BLaER1 treated with 17β-estradiol and CSF1 and Interleukin-3, amounts not matched to agents 10 nM and 100 nM (cell line): ENCODE results near the gene EEF2K.

Source experiments
- H3K27ac ChIP-seq, 11 experiments: shearing (Covaris generic); formaldehyde crosslinking; 2 replicates each; pipeline ENCODE4 v1.8.1; 2022
- H3K27me3 ChIP-seq, 11 experiments: shearing (Covaris generic); formaldehyde crosslinking; 2 replicates each; pipeline ENCODE4 v1.8.1; 2022
- H3K36me3 ChIP-seq, 11 experiments: shearing (Covaris generic); formaldehyde crosslinking; 2 replicates each; pipeline ENCODE4 v1.8.1; 2022
- H3K4me1 ChIP-seq, 10 experiments: shearing (Covaris generic); formaldehyde crosslinking; 2 replicates each; pipeline ENCODE4 v1.8.1; 2022
- H3K4me2 ChIP-seq, 11 experiments: shearing (Covaris generic); formaldehyde crosslinking; 2 replicates each; pipeline ENCODE4 v1.8.1; 2022
- H3K4me3 ChIP-seq, 10 experiments: shearing (Covaris generic); formaldehyde crosslinking; 2 replicates each; pipeline ENCODE4 v1.8.1; 2022
- H3K9ac ChIP-seq, 11 experiments: shearing (Covaris generic); formaldehyde crosslinking; 2 replicates each; pipeline ENCODE4 v1.8.1; 2022
- H3K9me3 ChIP-seq, 11 experiments: shearing (Covaris generic); formaldehyde crosslinking; replicated peaks in 1 of 11; 2 replicates each; pipeline ENCODE4 v1.8.1; 2022
- H4K20me1 ChIP-seq, 11 experiments: shearing (Covaris generic); formaldehyde crosslinking; 2 replicates each; pipeline ENCODE4 v1.8.1; 2022
- Cebpa-rat ChIP-seq, 11 experiments: shearing (Covaris generic); IDR thresholded peaks; 2 replicates each; pipeline ENCODE4 v1.8.1; 2022

EEF2K gene

DNA sequence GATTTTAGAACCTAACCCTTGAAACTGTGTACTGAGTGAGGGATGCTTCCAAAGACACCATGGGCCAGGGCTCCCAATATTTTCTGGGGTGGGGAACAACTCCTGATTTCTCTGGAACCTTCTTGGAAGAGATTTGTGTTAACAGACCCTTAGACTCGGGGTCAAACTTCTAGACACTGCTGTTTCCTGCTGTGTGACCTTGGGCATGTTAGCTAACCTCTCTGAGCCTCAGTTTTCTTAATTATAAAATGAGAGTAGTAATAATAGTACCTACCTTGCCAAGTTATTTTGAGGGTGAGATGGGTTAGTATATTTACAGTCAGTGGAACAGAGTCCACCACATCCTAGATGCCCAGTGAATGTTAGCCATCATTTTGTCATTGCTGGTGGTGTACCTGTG is 109.9 kb downstream of the EEF2K start:
- H3K4me3 ChIP-seq = no peak overlapping the region
- H4K20me1 ChIP-seq = peaks cover 0 to 95% (median 51%) of the 10 kb centered on the region in 11 experiments; a peak in 20 of 22 replicates
- no peak overlapping the region for H3K4me2 ChIP-seq
- TF ChIP-seq Cebpa-rat (IDR thresholded peaks at IDR 0.05) = no peak
- H3K9ac ChIP-seq = no peak overlapping the region
- H3K27me3 ChIP-seq = no peaks in the 10 kb centered on the region
- H3K27ac ChIP-seq = no peak overlapping the region
- H3K36me3 ChIP-seq = peaks cover 96 to 100% (median 100%) of the 10 kb centered on the region in 11 experiments
- H3K4me1 ChIP-seq = no peaks in the 10 kb centered on the region
- no peaks in the 10 kb centered on the region for H3K9me3 ChIP-seq

DNA sequence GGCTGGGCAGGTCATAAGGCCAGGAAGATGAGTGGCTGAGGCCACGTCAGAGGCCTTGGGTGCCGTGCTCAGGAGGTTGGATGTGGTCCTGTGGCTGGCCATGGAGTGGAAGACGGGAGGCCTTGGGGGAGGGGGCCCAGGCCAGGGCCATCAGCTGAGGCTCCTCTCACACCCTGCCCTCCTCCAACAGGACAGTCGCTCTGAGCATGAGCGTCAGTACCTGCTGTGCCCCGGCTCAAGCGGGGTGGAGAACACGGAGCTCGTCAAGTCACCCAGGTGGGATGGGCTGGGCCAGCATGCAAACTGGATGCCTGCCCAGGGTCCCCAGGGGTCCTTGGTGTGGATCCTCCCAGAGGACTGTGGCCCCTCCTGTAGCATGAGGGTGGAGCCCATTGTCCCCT is 110.3 kb downstream of the EEF2K start:
- H3K9ac ChIP-seq = no peak overlapping the region
- H3K4me3 ChIP-seq = no peak overlapping the region
- H3K4me2 ChIP-seq = no peak overlapping the region
- H3K4me1 ChIP-seq = no peaks in the 10 kb centered on the region
- H3K36me3 ChIP-seq = peaks cover 94 to 100% (median 100%) of the 10 kb centered on the region in 11 experiments
- no peaks in the 10 kb centered on the region for H3K9me3 ChIP-seq
- peaks cover 0 to 95% (median 51%) of the 10 kb centered on the region in 11 experiments; a peak in 21 of 22 replicates for H4K20me1 ChIP-seq
- H3K27ac ChIP-seq = no peak overlapping the region
- no peak for TF ChIP-seq Cebpa-rat (IDR thresholded peaks at IDR 0.05)
- H3K27me3 ChIP-seq = no peaks in the 10 kb centered on the region

DNA sequence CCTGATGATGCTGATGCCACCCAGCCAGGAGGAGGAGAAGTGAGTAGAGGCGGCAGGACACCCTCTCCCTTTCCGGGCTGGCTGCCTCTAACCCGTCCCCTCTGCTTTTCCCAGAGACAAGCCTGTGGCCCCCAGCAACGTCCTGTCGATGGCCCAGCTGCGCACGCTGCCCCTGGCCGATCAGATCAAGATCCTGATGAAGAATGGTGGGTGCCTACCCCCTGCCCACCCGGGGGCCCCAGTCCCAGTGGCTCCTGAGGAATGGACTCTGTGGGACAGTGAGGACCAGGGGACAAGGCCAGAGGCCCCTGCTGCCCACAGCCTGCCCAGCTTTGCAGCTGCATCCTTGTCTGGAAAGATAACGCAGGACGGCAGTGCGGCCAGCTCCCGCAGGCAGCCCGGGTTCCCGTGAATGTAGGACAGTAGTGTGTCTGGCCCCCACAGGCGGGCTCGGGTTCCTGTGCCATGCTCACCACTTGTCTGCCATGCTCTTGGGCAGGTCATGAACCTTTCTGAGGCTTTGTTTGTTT is 111.0 kb downstream of the EEF2K start:
- no peak overlapping the region for H3K4me2 ChIP-seq
- peaks cover 0 to 95% (median 55%) of the 10 kb centered on the region in 11 experiments; a peak in 21 of 22 replicates for H4K20me1 ChIP-seq
- no peak for TF ChIP-seq Cebpa-rat (IDR thresholded peaks at IDR 0.05)
- H3K4me3 ChIP-seq = no peak overlapping the region
- H3K36me3 ChIP-seq = peaks cover 94 to 100% (median 100%) of the 10 kb centered on the region in 11 experiments
- no peak overlapping the region for H3K27ac ChIP-seq
- H3K9me3 ChIP-seq = no peaks in the 10 kb centered on the region
- H3K9ac ChIP-seq = no peak overlapping the region
- H3K27me3 ChIP-seq = no peaks in the 10 kb centered on the region
- H3K4me1 ChIP-seq = no peaks in the 10 kb centered on the region

DNA sequence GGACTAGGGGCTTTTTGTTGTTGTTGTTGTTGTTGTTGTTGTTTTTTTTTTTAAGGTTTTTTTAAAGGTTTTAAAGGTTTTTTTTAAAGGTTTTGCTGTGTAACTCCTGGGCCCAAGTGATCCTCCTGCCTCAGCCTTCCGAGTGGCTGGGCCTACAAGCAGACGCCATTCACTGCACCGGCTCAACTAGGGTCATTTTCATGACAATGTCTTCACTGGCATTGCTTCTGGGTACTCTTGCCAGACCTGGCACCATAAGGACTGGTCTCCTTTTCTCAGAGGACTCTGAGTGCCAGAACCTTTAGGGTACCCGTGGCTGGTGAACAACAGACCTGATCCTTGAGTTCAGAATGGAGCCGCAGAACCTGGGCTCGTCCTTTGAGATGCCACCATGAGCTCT is 111.5 kb downstream of the EEF2K start:
- Histone ChIP-seq H3K4me2 (no peak overlapping the region), H3K27ac (no peak overlapping the region), H3K4me3 (no peak overlapping the region), H3K9ac (no peak overlapping the region), H3K4me1 (no peaks in the 10 kb centered on the region), H3K36me3 (peaks cover 94 to 100% (median 100%) of the 10 kb centered on the region in 11 experiments), H4K20me1 (peaks cover 0 to 96% (median 60%) of the 10 kb centered on the region in 11 experiments; a peak in 21 of 22 replicates), H3K27me3 (no peaks in the 10 kb centered on the region), H3K9me3 (no peaks in the 10 kb centered on the region)
- TF ChIP-seq Cebpa-rat (IDR thresholded peaks at IDR 0.05) = no peak

DNA sequence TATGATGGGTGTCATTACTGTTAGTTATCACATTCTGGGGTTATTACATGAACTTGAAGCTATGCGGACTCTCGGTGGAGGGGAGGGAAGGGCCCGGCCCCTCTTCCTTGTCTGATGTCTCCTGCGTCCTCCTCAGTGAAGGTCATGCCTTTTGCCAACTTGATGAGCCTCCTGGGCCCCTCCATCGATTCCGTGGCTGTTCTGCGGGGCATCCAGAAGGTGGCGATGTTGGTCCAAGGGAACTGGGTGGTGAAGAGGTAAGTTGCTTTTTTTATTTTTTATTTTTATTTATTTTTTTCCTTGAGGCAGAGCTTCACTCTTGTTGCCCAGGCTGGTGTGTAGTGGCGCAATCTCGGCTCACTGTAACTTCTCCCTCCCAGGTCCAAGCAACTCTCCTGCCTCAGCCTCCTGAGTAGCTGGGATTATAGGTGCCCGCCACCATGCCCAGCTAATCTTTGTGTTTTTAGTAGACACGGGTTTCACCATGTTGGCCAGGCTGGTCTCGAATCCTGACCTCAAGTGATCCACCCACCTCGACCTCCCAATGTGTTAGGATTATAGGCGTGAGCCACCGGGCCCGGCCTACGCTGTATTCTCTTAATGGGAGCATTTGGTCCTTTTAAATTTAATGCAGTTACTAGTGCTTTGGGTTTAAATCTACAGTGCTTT is 112.7 kb downstream of the EEF2K start:
- H3K4me3 ChIP-seq = no peak overlapping the region
- no peak overlapping the region for H3K4me2 ChIP-seq
- H3K27ac ChIP-seq = no peak overlapping the region
- H3K36me3 ChIP-seq = peaks cover 91 to 100% (median 100%) of the 10 kb centered on the region in 11 experiments
- no peaks in the 10 kb centered on the region for H3K9me3 ChIP-seq
- H3K27me3 ChIP-seq = no peaks in the 10 kb centered on the region
- no peak overlapping the region; a peak in 2 of 22 replicates for H3K9ac ChIP-seq
- no peak for TF ChIP-seq Cebpa-rat (IDR thresholded peaks at IDR 0.05)
- peaks cover 0 to 96% (median 62%) of the 10 kb centered on the region in 11 experiments; a peak in 21 of 22 replicates for H4K20me1 ChIP-seq
- no peaks in the 10 kb centered on the region for H3K4me1 ChIP-seq

DNA sequence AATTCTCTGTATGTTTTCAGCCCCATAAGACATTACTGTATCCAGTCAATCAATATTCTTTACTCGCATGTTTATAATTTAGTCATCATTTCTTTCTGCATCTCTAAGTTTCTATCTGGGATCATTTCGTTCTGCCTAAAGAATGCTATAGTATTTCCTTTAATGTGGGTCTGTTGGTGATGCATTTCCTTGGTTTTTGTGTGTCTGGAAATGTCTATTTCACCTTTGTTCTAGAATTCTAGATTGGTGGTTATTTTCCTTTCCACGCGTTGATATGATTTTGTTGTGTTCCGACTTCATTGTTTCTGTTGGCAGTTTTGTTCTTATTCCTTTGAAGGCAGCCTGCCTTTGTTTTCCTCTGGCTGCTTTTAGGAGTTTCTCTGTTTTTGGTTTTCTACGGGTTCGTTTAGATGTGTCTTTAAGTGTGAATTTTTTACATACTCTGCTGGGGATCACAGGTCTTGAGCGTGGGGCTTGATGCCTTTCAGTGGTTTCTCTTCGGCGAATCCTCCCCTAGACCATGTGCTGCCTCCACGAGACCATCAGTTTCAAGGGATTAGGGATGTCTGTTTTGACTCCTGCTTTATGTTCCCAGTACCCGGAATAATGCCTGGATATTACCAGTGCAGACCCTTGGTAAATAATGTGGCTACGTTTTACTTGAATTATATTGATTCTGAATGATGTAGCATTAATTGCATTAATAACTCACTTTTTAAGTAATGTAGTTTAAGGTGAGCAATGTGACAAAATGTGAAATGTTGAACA is 114.7 kb downstream of the EEF2K start:
- TF ChIP-seq Cebpa-rat (IDR thresholded peaks at IDR 0.05) = no peak
- H3K9ac ChIP-seq = no peak overlapping the region
- H3K27me3 ChIP-seq = no peaks in the 10 kb centered on the region
- peaks cover 92 to 100% (median 100%) of the 10 kb centered on the region in 11 experiments for H3K36me3 ChIP-seq
- H3K4me2 ChIP-seq = no peak overlapping the region
- no peak overlapping the region for H3K27ac ChIP-seq
- H3K4me3 ChIP-seq = no peak overlapping the region
- H3K4me1 ChIP-seq = no peaks in the 10 kb centered on the region
- H3K9me3 ChIP-seq = no peaks in the 10 kb centered on the region
- H4K20me1 ChIP-seq = peaks cover 0 to 96% (median 64%) of the 10 kb centered on the region in 11 experiments; a peak in 21 of 22 replicates

DNA sequence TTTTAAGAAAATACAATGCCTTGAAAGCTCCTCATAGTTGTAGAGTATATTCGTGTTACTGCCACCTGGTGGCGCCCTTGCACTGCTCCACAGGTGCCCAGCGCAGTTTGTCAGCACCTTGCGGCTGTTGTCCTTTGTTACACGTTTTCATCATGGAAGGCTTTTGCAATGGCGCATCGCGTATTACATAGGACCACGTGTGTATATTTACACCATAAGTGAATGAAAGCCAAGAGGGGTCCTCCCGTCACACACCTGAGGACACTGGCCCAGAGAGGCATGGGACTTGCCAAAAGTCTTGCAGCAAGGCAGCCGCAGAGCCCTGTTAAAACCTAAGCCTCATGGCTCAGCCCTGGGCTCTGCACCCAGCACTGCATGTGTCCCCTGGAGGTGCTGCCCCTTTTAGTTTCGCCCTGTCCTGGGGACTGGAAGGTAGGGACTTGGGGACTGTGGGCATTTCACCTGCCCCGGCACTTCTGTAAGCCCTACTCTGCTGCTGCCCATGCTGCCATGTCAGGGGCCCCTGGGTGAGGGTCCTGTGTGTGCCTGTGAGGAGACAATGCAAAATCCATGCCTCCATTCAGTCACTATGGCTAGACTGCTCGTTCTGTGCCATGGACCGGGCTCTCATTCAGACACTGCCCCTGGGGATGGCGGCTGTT is 115.4 kb downstream of the EEF2K start:
- no peaks in the 10 kb centered on the region for H3K4me1 ChIP-seq
- no peak overlapping the region for H3K9ac ChIP-seq
- peaks cover 0 to 93% (median 66%) of the 10 kb centered on the region in 11 experiments; a peak in 21 of 22 replicates for H4K20me1 ChIP-seq
- TF ChIP-seq Cebpa-rat (IDR thresholded peaks at IDR 0.05) = no peak
- no peaks in the 10 kb centered on the region for H3K27me3 ChIP-seq
- no peak overlapping the region for H3K4me3 ChIP-seq
- H3K4me2 ChIP-seq = no peak overlapping the region
- peaks cover 90 to 100% (median 99%) of the 10 kb centered on the region in 11 experiments for H3K36me3 ChIP-seq
- no peaks in the 10 kb centered on the region for H3K9me3 ChIP-seq
- no peak overlapping the region for H3K27ac ChIP-seq

DNA sequence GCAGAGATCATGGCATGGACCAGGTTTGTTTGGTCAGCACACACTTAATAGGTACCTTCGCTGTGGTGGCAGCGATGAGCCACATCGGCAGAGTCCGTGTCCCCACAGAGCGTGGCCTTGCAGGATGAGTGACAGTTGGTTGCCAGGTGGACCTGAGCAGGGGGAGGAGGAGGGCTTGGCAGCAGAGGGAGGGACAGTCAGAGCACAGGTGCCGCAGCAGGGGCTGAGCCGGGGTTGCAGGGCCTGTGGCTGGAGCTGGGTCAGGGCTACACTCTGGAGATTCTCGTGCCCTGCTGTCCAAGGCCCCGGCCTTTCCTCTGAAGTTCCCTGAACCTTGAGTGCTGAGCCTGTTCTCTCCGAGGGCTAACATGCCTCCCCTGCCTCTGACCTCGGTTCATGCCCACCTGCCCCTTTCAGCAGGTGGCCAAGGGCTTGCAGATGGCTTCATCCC is 116.0 kb downstream of the EEF2K start:
- Histone ChIP-seq H3K9ac (no peak overlapping the region), H3K4me2 (no peak overlapping the region), H3K27me3 (no peaks in the 10 kb centered on the region), H3K4me3 (no peak overlapping the region), H3K36me3 (peaks cover 90 to 100% (median 99%) of the 10 kb centered on the region in 11 experiments), H3K27ac (no peak overlapping the region), H3K4me1 (no peaks in the 10 kb centered on the region; a peak in 1 of 20 replicates), H4K20me1 (peaks cover 0 to 94% (median 71%) of the 10 kb centered on the region in 11 experiments; a peak in 21 of 22 replicates), H3K9me3 (no peaks in the 10 kb centered on the region)
- no peak for TF ChIP-seq Cebpa-rat (IDR thresholded peaks at IDR 0.05)

DNA sequence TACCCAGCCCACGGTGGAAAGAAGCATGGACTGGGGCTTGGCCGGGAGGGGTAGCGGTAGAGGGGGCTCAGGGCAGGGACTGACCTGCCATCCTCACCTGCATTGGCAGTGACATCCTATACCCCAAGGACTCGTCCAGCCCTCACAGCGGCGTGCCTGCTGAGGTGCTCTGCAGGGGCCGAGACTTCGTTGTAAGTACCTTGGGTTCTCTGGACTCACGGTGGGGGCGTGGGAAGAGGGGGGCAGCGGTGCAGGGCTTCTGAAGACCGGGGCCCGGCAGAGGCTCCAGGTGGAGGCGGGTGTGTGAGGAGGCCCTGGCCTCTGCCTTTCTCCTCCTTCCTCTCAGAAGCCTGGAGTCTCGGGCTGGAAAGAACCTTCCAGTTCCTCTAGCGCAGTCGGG is 116.7 kb downstream of the EEF2K start:
- H3K4me2 ChIP-seq = no peak overlapping the region
- no peak overlapping the region for H3K27ac ChIP-seq
- no peaks in the 10 kb centered on the region for H3K9me3 ChIP-seq
- no peak for TF ChIP-seq Cebpa-rat (IDR thresholded peaks at IDR 0.05)
- no peak overlapping the region for H3K4me3 ChIP-seq
- H3K9ac ChIP-seq = no peak overlapping the region
- H3K27me3 ChIP-seq = no peaks in the 10 kb centered on the region
- H3K4me1 ChIP-seq = no peaks in the 10 kb centered on the region; a peak in 1 of 20 replicates
- H3K36me3 ChIP-seq = peaks cover 90 to 100% (median 99%) of the 10 kb centered on the region in 11 experiments
- H4K20me1 ChIP-seq = peaks cover 0 to 94% (median 73%) of the 10 kb centered on the region in 11 experiments; a peak in 21 of 22 replicates
